NCI-H2107 treated with DMSO at 0.1 percent for 48 hours (cell line): ENCODE measurements around the gene FSTL3.
"Not testable (repeated sequence)": the region's sequence is repeated elsewhere in the genome, so short reads cannot be mapped to it uniquely, and the experiment has no call there.

Experiments used
- DNase-seq: peaks from one replicate; lab custom pipeline; 2025; ENCODE audit not compliant: unreplicated experiment; lab: John Stamatoyannopoulos, UW

The FSTL3 gene

GRCh38 chr19:660793-661426 lies 15.3 kb upstream of the FSTL3 start:
- DNase-seq = no peak

GRCh38 chr19:661427-662196 lies 14.6 kb upstream of the FSTL3 start:
- DNase-seq = no peak

GRCh38 chr19:662207-662961 lies 13.8 kb upstream of the FSTL3 start:
- DNase-seq = no peak

GRCh38 chr19:662962-663681 lies 13.1 kb upstream of the FSTL3 start, which contains the start of gene RNF126:
RNF126 (minus strand) TSS chr19:663214; CDS start chr19:663121, 93 bp downstream.
- peak; percentile 76 for DNase-seq

GRCh38 chr19:663682-664117 lies 12.5 kb upstream of the FSTL3 start:
- no peak for DNase-seq

- peak; percentile 61 for DNase-seq
Measured at GRCh38 chr19:664913-665443, 11.2 kb upstream of the FSTL3 start.

- not testable (repeated sequence) for DNase-seq
Measured at GRCh38 chr19:666985-667573, 9.1 kb upstream of the FSTL3 start.

- not testable (repeated sequence) for DNase-seq
Measured at GRCh38 chr19:668675-669434, 7.3 kb upstream of the FSTL3 start.

GRCh38 chr19:670609-671075 lies 5.5 kb upstream of the FSTL3 start:
- no peak for DNase-seq

GRCh38 chr19:674282-675151 lies 1.7 kb upstream of the FSTL3 start:
- DNase-seq = no peak

- no peak for DNase-seq
Measured at GRCh38 chr19:676007-676338, 219 bp upstream of the FSTL3 start.

- DNase-seq = no peak
Measured at GRCh38 chr19:677201-677600, 1.0 kb downstream of the FSTL3 start.

GRCh38 chr19:677601-678436 lies 1.6 kb downstream of the FSTL3 start:
- no peak for DNase-seq

GRCh38 chr19:678791-679388 lies 2.7 kb downstream of the FSTL3 start:
- DNase-seq = no peak

- no peak for DNase-seq
Measured at GRCh38 chr19:679418-680286, 3.5 kb downstream of the FSTL3 start.

GRCh38 chr19:680287-681028 lies 4.3 kb downstream of the FSTL3 start:
- peak; percentile 68 for DNase-seq
